Sigmoid colon (tissue), 7 donors: ENCODE data around the gene PXK. TPM values are rescaled to one million over a fixed set of nuclear protein-coding genes. Genes with fewer than 3 reads are reported as not detected.
A peak's percentile ranks its signal among the peaks of the same experiment; 100 is the strongest.

Source experiments
- DNase-seq: peaks from one replicate; pipeline ENCODE4 v3.0.0-alpha.2; 2019
- H3K27ac ChIP-seq, 4 donors: fragments of 200-600 bp; sonication (generic); one replicate each; pipeline ENCODE4 v1.5.1; 2016 to 2019; ENCODE audit warnings: mild to moderate bottlenecking in 1 of 4
- H3K27me3 ChIP-seq, 3 donors: fragments of 200-600 bp; sonication (generic); one replicate each; pipeline ENCODE4 v1.5.1; 2019; ENCODE audit warnings: mild to moderate bottlenecking in 1 of 3
- H3K36me3 ChIP-seq, 4 donors: fragments of 200-600 bp; sonication (generic); one replicate each; pipeline ENCODE4 v1.5.1; 2016 to 2019
- H3K4me1 ChIP-seq, 4 donors: fragments of 200-600 bp; sonication (generic); one replicate each; pipeline ENCODE4 v1.5.1; 2017 to 2019
- H3K4me3 ChIP-seq, 4 donors: fragments of 200-600 bp; sonication (generic); one replicate each; pipeline ENCODE4 v1.5.1; 2017 to 2019; ENCODE audit warnings: mild to moderate bottlenecking in 2 of 4, moderate library complexity in 1 of 4
- H3K9me3 ChIP-seq, 4 donors: fragments of 200-600 bp in 3 of 4; sonication (generic) in 3 of 4; one replicate each; pipeline versions ENCODE4 v1.5.1 to v1.6.1; 2013 to 2019
- EP300 ChIP-seq, 4 donors: sonication (generic); formaldehyde crosslinking; IDR thresholded peaks; one replicate each; pipeline ENCODE4 v1.6.1; 2017; ENCODE audit warnings: antibody characterized with exemption in 4 of 4
- POLR2A ChIP-seq, 2 donors: fragments of 450-650 bp; IDR thresholded peaks; one replicate each; pipeline ENCODE4 v1.6.1; 2016; ENCODE audit warnings: antibody characterized with exemption in 2 of 2, mild to moderate bottlenecking in 2 of 2, moderate library complexity in 2 of 2
- POLR2AphosphoS5 ChIP-seq, 4 donors: sonication (generic); formaldehyde crosslinking; IDR thresholded peaks; one replicate each; pipeline ENCODE4 v1.6.1; 2017; ENCODE audit warnings: antibody characterized with exemption in 4 of 4
- WGBS, 2 donors: extraction: QIAGEN DNeasy Blood & Tissue Kit; methylation state at CpG; one replicate each; pipeline ENCODE4 v1.1.7; 2013; 5-methylcytosine and 5-hydroxymethylcytosine counted together
- intact Hi-C: fragments of 100-400 bp; cut with DNase I; formaldehyde crosslinking; loops from one replicate; pipeline ENCODE4 v1.15.1; 2023
- polyA plus RNA-seq, 3 donors: library from polyadenylated mRNA; stranded (reverse); fragments of 200-250 nt; gene quantifications; one replicate each; pipeline ENCODE4 v1.2.3, GENCODE V29; 2013
- total RNA-seq, 4 donors: library from RNA; depleted of rRNA; stranded (reverse); fragments of >200 nt; gene quantifications; one replicate each; pipeline ENCODE4 v1.1.0, GENCODE V29; 2016
- TF ChIP-seq, protein P1 (sequence below), 4 experiments: fragments of 450-650 bp in 3 of 4; fragments of 200-600 bp in 1 of 4; IDR thresholded peaks; one replicate each; pipeline ENCODE4 v1.5.1; 2016 to 2019; ENCODE audit warnings: antibody characterized with exemption in 4 of 4, mild to moderate bottlenecking in 3 of 4, moderate library complexity in 2 of 4
- donor health status: healthy with polysubstance abuse.
- donor health status: Bipolar disorder and iron deficiency.
- donor health status: healthy.

Gene PXK
- total and polyA plus RNA-seq, 7 donors = 6.9 to 58.7 (median 30.3) TPM

DNA sequence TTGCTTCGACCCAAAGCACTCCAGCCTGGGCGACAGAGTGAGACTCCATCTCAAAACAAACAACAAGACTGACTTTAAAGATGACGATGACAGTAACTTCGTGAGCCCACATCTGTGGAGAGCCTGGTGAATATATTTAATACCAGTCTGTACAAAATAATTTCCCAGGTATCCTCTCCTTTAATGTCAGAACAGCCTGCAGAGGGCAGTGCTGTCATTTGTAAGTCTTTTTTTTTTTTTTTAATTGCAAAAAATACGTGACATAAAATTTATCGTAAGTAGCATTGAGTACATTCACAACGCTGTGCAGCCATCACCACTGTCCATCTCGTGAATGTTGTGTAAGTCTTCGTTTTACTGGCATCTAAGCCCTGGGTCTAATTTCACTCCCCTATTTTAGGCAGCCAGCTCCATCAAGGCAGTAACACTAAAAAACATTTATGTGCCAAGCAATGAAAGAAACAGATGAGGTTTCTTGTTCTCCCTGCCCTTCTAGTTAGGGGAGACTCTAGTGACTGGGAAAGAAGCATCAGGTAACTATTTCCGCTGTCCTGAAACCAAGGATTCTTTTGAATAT, 25.0 kb upstream of the PXK start:
- intact Hi-C loops = loop anchor here (2.0 to 5.0 kb wide), 3 partner anchors 71 to 300 kb away; partner anchors contain the start of genes ABHD6 and FLNB
- Histone ChIP-seq H3K4me1 (peaks cover 0 to 32% (median 30%) of the 10 kb centered on the region in 4 donors), H3K27ac (peak overlapping the region; percentile 89 to 98 (median 96)), H3K9me3 (no peaks in the 10 kb centered on the region), H3K4me3 (peak overlapping the region; percentile 65 to 96 (median 77)), H3K27me3 (no peaks in the 10 kb centered on the region), H3K36me3 (peaks cover 8 to 25% (median 19%) of the 10 kb centered on the region in 4 donors)
- 14 to 38% methylated on average over 10 of the region's 10 CpGs for WGBS, 2 donors
- no peak for DNase-seq
- TF ChIP-seq EP300 (IDR thresholded peaks at IDR 0.05) = no peak
- TF ChIP-seq POLR2A (IDR thresholded peaks at IDR 0.05) = no peak
- TF ChIP-seq POLR2AphosphoS5 (IDR thresholded peaks at IDR 0.05) = no peak
- TF ChIP-seq, protein P1, sequence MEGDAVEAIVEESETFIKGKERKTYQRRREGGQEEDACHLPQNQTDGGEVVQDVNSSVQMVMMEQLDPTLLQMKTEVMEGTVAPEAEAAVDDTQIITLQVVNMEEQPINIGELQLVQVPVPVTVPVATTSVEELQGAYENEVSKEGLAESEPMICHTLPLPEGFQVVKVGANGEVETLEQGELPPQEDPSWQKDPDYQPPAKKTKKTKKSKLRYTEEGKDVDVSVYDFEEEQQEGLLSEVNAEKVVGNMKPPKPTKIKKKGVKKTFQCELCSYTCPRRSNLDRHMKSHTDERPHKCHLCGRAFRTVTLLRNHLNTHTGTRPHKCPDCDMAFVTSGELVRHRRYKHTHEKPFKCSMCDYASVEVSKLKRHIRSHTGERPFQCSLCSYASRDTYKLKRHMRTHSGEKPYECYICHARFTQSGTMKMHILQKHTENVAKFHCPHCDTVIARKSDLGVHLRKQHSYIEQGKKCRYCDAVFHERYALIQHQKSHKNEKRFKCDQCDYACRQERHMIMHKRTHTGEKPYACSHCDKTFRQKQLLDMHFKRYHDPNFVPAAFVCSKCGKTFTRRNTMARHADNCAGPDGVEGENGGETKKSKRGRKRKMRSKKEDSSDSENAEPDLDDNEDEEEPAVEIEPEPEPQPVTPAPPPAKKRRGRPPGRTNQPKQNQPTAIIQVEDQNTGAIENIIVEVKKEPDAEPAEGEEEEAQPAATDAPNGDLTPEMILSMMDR (IDR thresholded peaks at IDR 0.05) = peak; percentile 6 to 33 (median 18)

DNA sequence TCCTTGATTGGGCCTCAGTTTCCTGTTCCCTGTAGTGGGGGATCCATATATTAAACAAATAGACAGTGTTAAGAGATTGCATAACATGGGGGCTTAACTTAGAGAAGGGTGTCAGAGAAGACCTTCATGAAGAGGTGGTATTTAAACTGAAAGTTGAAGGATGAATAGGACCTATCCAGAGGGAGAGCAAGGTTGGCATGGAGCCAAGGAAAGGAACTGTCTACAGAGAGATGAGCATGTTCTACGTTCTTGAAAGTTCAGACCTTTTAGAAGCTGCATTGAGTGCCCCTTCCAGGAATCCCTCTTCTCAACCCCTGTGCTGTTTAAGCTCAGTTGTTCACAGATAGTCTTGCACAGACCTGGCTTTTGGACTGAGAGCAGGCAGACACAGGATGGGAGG, 24.0 kb upstream of the PXK start:
- intact Hi-C loops = loop anchor here (5.0 kb wide), 2 partner anchors 224 to 301 kb away; partner anchors contain the start of gene FLNB
- DNase-seq = peak; percentile 68
- peaks cover 0 to 32% (median 30%) of the 10 kb centered on the region in 4 donors for H3K4me1 ChIP-seq

DNA sequence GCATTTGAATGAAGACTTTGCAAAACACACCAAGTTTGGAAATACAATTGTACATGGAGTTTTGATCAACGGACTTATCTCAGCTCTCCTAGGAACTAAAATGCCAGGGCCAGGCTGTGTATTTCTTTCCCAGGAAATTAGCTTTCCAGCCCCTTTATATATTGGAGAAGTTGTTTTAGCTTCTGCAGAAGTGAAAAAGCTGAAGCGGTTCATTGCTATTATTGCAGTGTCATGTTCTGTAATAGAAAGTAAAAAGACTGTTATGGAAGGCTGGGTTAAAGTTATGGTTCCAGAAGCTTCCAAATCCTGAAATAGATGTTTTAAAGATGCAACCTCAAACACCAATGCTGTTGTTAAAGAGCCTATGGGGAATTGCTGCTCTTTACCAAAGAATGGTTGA, 14.9 kb upstream of the PXK start:
- no peaks in the 10 kb centered on the region for H3K27me3 ChIP-seq
- H3K9me3 ChIP-seq = no peaks in the 10 kb centered on the region
- TF ChIP-seq, protein P1 (IDR thresholded peaks at IDR 0.05) = no peak
- TF ChIP-seq POLR2AphosphoS5 (IDR thresholded peaks at IDR 0.05) (no peak), POLR2A (IDR thresholded peaks at IDR 0.05) (no peak), EP300 (IDR thresholded peaks at IDR 0.05) (no peak)
- H3K27ac ChIP-seq = no peak overlapping the region
- H3K4me1 ChIP-seq = peaks cover 0 to 5% (median 0%) of the 10 kb centered on the region in 4 donors
- no peak overlapping the region for H3K4me3 ChIP-seq
- peaks cover 18 to 73% (median 43%) of the 10 kb centered on the region in 4 donors for H3K36me3 ChIP-seq
- 82 to 88% methylated on average over 2 of the region's 2 CpGs for WGBS, 2 donors
- no peak for DNase-seq
- intact Hi-C loops = no loop called here

More for the DNA sequence above, 24.0 kb upstream of the PXK start:
- Histone ChIP-seq H3K36me3 (peaks cover 13 to 35% (median 24%) of the 10 kb centered on the region in 4 donors), H3K27ac (peak overlapping the region; percentile 89 to 98 (median 96)), H3K4me3 (peak overlapping the region in 1 of 4 donors; percentile 89), H3K27me3 (no peaks in the 10 kb centered on the region), H3K9me3 (no peaks in the 10 kb centered on the region)
- TF ChIP-seq EP300 (IDR thresholded peaks at IDR 0.05) = no peak
- no peak for TF ChIP-seq POLR2A (IDR thresholded peaks at IDR 0.05)
- TF ChIP-seq POLR2AphosphoS5 (IDR thresholded peaks at IDR 0.05) = no peak
- TF ChIP-seq, protein P1 (IDR thresholded peaks at IDR 0.05) = no peak
- 25 to 40% methylated on average over 1 of the region's 1 CpG for WGBS, 2 donors

DNA sequence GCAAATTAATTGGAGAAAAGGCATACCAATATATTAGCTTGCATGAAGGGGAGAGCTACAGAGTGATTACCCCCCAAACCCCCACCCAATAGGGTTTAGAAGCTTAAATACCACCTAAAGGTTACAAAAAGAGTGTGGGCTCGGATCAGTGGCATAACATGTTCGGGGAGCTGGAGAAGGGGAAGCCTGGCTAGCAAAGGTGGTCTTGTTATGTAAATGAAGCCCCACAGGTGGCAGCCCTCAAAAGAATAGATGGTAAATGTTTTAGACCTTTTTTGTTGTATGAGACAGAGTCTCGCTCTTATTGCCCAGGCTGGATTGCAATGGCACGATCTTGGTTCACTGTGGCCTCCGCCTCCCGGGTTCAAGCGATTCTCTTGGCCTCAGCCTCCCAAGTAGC, 10.9 kb upstream of the PXK start:
- TF ChIP-seq, protein P1 (IDR thresholded peaks at IDR 0.05) = no peak
- Histone ChIP-seq H3K9me3 (no peaks in the 10 kb centered on the region), H3K4me3 (no peak overlapping the region), H3K36me3 (peaks cover 7 to 33% (median 18%) of the 10 kb centered on the region in 4 donors), H3K27me3 (no peaks in the 10 kb centered on the region), H3K4me1 (peaks cover 0 to 14% (median 11%) of the 10 kb centered on the region in 4 donors), H3K27ac (no peak overlapping the region)
- WGBS, 2 donors = 96 to 97% methylated on average over 7 of the region's 7 CpGs
- peak; percentile 18 for DNase-seq
- intact Hi-C loops = loop anchor here (2.0 kb wide), 2 partner anchors 93 to 211 kb away; no protein-coding TSS in a partner anchor
